IPS DF 19.7 (cell line): Measurements from ENCODE around the gene RNF187.
A peak's percentile ranks its signal among the peaks of the same experiment; 100 is the strongest.
"Not testable (repeated sequence)": the region's sequence is repeated elsewhere in the genome, so short reads cannot be mapped to it uniquely, and the experiment has no call there.

Experiments
- DNase-seq: peaks from one replicate; pipeline ENCODE4 v3.0.0-alpha.2; 2013; ENCODE audit warnings: low read depth, low spot score

The RNF187 gene

GRCh38 chr1:228486596-228487335 lies 416 bp upstream of the RNF187 start:
- DNase-seq = peak; percentile 87

- no peak for DNase-seq
These were observed 1.1 kb downstream of the RNF187 start for GRCh38 chr1:228488125-228488817.

GRCh38 chr1:228488818-228489674 lies 1.9 kb downstream of the RNF187 start:
- DNase-seq = no peak

- no peak for DNase-seq
These were observed 3.2 kb downstream of the RNF187 start for GRCh38 chr1:228490120-228491078.

- no peak for DNase-seq
These were observed 6.2 kb downstream of the RNF187 start for GRCh38 chr1:228493141-228494043.

- DNase-seq = no peak
These were observed 6.8 kb downstream of the RNF187 start for GRCh38 chr1:228494044-228494353.

- no peak for DNase-seq
These were observed 7.2 kb downstream of the RNF187 start for GRCh38 chr1:228494391-228494790.

- no peak for DNase-seq
These were observed 8.0 kb downstream of the RNF187 start for GRCh38 chr1:228494970-228495853.

- no peak for DNase-seq
These were observed 8.9 kb downstream of the RNF187 start for GRCh38 chr1:228496084-228496483.

GRCh38 chr1:228496494-228496893 lies 9.3 kb downstream of the RNF187 start:
- no peak for DNase-seq

GRCh38 chr1:228497206-228497605 lies 10.0 kb downstream of the RNF187 start:
- DNase-seq = no peak

- no peak for DNase-seq
These were observed 10.6 kb downstream of the RNF187 start for GRCh38 chr1:228497817-228498216.

GRCh38 chr1:228500143-228500734 lies 13.1 kb downstream of the RNF187 start:
- no peak for DNase-seq

- no peak for DNase-seq
These were observed 14.0 kb downstream of the RNF187 start for GRCh38 chr1:228500901-228501871.

- no peak for DNase-seq
These were observed 15.3 kb downstream of the RNF187 start for GRCh38 chr1:228502522-228502921.

GRCh38 chr1:228505944-228506343 lies 18.8 kb downstream of the RNF187 start:
- DNase-seq = not testable (repeated sequence)

GRCh38 chr1:228507961-228508652 lies 20.9 kb downstream of the RNF187 start:
- no peak for DNase-seq
